ENCODE measurements around the gene PLCB2.

Gene PLCB2

GRCh38 chr15:40323953-40324937, 16.5 kb upstream of the PLCB2 start:
- no peak for DNase-seq

DNA sequence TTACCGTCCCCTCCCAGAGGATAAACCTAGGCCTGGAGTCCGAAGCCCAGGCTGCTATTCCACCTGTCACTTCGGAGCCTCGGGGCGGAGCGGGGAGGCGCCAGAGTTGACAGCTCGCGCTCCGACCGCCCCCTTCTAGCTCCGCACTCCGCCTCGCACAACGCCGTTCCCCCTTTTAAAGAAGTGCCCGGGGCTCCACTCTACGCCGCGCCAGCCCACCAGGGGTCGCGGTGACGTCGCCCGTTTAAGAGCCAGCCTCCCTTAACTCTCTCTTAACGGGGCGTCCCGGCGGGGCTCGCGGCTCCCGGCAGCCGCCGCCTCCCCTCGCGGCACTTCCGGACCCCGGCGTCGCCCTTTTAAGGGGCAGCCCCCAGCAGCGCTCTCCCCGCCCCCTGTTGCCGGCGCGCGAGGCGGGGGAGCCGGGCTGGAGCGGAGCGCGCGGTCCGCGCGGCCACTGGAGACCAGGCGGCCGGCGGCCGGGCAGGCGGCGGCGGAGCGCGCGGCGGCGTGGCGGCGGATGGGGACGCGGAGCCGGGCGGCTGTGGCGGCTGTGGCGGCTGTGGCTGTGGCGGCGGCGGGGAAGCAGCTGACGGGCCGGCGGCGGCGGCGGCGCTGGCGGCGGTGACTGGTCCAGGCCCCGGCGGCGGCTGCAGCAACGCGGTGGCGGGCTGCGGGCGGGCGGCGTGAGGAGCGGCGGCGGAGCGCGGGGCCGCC, 15.7 kb upstream of the PLCB2 start, which contains the start of gene INAFM2:
INAFM2 (plus strand) TSS at position 454 of the 714 bp plus-strand sequence. CDS start 364 bp downstream, outside the sequence.
- DNase-seq, result peak; percentile 97

GRCh38 chr15:40322531-40323238, 14.9 kb upstream of the PLCB2 start:
- DNase-seq, result peak; percentile 50

GRCh38 chr15:40320931-40321371, 13.2 kb upstream of the PLCB2 start:
- DNase-seq, result no peak

- DNase-seq, result no peak
These were observed 12.7 kb upstream of the PLCB2 start for GRCh38 chr15:40320409-40320808.

- no peak for DNase-seq
These were observed 9.8 kb upstream of the PLCB2 start for GRCh38 chr15:40317580-40317979.

GRCh38 chr15:40316931-40317330, 9.2 kb upstream of the PLCB2 start:
- DNase-seq, result no peak

- DNase-seq, result no peak
These were observed 7.1 kb upstream of the PLCB2 start for GRCh38 chr15:40314723-40315276.

DNA sequence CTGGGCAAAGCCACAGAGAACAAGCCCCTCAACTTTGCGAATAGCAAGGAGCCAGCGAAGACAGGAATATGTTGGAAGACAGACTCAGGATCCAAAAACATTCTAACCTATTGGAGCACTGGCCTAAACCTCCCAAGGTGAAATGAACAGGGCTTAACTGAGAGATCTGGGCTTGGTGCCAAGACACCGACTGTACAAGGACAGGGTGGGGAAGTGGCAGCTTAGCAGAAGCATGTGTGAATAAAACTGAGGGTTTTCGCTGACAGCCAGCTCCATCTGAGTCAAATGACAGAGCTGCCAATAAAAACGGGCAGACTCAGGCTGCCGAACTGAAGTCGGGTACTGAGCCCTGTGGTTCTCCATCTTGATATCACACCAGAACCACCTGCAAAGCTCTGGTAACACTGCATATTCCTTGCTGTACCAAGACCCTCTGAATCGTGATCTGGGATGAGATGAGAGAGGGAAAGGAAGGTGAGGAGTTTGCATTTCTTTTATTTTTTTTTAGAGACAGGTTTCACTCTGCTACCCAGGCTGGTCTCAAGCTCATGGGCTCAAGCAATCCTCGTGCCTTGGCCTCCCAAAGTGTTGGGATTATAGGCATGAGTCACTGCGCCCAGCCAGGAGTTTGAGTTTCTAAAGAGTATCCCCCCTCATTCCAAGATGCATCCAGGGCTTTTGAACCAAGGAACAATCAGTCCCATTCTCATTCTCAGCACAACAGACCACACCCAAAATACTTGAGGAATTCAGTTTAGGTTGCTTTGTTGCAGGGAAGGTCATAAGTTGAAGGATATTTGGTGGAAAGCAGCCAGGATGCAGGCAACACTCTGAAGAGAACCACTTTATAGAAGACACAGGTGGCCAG, 6.0 kb upstream of the PLCB2 start:
- no peak for DNase-seq

- DNase-seq, result no peak
These were observed 4.8 kb upstream of the PLCB2 start for GRCh38 chr15:40312370-40313158.

DNA sequence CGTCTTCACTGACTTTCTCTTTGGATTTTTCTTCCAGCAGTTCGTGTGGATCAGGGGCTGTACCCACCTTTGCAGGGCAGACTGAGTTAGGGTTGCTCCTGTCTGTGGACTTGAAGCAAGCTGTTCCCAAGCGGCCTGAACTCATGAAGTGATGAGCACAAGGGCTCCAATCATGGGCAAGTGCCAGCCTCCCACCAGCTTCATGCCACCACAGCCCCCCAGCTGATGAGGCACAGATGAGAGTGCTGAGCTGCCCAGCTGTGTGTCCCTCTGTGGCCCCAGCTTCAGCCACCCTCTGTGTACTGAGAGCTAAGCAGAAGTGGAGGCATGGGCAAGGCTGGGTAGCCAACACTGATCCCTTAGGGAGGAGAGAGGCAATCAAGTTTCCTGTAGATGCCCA, 3.3 kb upstream of the PLCB2 start:
- no peak for DNase-seq

DNA sequence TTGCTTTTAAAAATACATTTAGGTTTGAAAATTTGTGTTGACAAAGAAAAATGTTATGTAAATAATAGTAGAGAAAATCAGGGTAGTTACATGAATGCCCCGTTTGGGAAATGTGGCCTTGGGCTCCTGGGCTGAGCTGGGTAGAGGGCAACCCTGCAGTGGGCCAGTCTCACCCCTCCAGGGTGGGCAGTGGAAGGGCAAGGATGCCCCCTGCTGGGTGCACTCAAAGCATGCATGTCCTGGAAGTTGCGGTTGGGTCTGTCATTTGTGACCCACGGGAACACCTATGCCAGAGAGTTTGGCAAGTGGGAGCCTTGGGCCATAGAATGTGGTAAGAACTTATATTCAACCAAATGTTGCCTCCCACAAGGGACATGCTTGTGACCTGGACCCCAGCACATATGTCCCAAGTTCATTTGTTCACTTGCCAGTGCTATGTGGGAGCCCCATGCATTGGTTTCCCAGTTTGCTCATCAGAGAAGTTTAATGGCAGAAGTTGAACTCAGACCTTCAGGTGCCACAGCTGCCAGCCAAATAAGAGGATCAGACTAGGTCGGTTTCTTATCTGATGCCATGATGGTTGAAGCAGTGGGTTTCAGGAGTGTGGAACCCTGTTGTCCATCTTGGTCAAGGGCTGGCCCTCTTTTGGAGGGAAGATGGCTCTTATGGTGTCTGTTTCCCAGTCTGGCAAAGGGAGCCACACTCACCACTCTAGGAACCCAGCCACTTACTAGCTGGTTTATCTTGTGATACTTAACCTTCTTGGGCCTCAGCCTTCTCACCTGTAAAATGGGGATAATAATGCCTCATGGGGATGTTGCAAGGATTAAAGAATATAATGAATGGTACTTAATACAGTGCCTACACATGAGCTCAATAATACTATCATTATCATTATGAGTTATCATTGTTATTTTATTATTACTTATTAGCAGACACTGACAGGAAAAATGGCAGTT, 2.5 kb upstream of the PLCB2 start:
- DNase-seq, result peak; percentile 84

- no peak for DNase-seq
These were observed 1.7 kb upstream of the PLCB2 start for GRCh38 chr15:40309344-40309862.

DNA sequence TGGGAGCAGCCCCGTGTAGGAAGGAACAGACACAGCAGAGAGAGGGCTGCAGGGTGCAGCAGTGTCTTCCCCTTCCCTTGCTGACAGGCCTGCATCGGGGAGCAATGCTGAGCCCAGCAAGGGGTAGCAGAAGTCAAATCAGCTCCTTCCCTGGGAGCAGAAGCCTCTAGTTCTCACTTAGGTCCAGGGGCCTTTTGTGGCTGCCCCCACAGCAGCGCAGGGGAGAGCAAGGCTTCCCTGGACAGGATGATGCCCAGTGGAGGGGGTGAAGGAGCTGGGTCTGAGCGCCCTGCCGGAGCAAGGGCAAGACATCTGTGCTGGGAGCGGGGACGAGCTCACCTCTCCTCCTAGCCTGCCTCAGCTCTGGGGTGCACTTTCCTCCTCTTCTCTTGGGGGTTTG, 827 bp downstream of the PLCB2 start:
- DNase-seq, result no peak

- DNase-seq, result no peak
These were observed 1.4 kb downstream of the PLCB2 start for GRCh38 chr15:40306371-40306770.

- DNase-seq, result no peak
These were observed 2.5 kb downstream of the PLCB2 start for GRCh38 chr15:40305281-40305680.

DNA sequence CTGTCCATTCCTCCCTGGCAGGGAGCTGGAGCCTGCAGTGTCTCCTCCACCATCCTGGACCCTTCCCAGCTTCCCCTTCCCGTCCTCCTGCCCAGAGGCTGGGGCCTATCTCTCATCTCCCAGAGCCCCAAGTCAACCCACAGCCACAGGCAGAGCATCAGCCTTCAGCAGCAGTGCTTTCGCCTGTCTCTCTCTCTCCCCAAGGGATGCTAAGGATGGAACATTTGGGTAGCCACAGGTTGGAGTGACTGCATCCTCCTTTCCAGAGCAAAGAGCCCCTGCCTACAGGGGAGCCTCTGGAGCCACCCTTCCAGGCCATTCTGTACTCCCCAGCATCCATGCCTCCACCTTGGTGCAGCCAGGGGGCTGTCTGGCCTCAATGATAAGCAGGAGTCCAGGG, 4.2 kb downstream of the PLCB2 start:
- no peak for DNase-seq

DNA sequence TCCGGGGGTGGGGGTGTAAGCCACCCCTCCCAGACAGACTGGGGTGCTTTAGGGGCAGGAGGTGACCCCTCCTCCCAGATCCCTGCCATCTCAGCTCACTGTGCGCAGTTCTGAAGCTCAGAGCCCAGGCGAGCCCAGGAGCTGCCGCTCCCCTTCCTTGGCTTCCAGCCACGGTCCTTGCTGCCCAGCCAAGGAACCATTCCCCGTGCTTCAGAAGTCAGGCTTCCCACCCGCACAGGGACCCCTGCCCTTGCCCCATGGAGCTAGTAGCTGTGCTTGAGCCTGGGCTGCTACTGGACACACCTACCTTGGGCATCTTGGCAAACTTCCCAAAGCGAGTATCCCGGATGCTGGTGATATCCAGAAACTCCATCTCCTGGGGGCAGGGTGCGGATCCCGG, 4.8 kb downstream of the PLCB2 start:
- DNase-seq, result no peak

GRCh38 chr15:40302288-40302886, 5.3 kb downstream of the PLCB2 start:
- no peak for DNase-seq
